MM.1S (cell line): ENCODE measurements around the gene ROR2.

Source experiments
- EZH2phosphoT487 ChIP-seq: fragments of 300-600 bp; sonication (generic); IDR thresholded peaks from 2 replicates; pipeline ENCODE4 v1.6.1; 2018; ENCODE audit warnings: antibody characterized with exemption, low read length
- TF ChIP-seq, protein P1 (sequence below): fragments of 300-600 bp; sonication (generic); IDR thresholded peaks from 2 replicates; pipeline ENCODE4 v1.5.1; 2016; ENCODE audit warnings: antibody characterized with exemption, low read length, mixed read lengths

DNA sequence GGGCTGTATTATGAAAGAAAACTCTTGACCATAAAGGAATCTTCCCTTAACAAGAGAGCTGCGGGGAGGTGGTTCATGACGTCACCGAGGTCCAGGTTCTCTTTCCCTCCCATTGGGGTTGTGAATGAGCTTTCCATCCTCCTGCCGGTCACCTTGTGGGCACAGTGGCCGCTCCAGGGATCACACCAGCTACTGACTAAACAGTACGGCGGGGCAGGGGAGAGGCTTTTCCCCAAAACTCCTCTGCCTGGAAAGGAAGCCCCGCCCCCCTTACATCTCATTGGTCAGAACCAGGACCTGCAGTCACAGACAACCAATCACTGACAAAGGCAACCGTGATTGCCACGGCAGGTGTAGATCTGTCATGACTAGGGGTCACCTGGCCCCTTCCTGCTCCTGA lies 35.6 kb downstream of the ROR2 start:
- TF ChIP-seq, protein P1, sequence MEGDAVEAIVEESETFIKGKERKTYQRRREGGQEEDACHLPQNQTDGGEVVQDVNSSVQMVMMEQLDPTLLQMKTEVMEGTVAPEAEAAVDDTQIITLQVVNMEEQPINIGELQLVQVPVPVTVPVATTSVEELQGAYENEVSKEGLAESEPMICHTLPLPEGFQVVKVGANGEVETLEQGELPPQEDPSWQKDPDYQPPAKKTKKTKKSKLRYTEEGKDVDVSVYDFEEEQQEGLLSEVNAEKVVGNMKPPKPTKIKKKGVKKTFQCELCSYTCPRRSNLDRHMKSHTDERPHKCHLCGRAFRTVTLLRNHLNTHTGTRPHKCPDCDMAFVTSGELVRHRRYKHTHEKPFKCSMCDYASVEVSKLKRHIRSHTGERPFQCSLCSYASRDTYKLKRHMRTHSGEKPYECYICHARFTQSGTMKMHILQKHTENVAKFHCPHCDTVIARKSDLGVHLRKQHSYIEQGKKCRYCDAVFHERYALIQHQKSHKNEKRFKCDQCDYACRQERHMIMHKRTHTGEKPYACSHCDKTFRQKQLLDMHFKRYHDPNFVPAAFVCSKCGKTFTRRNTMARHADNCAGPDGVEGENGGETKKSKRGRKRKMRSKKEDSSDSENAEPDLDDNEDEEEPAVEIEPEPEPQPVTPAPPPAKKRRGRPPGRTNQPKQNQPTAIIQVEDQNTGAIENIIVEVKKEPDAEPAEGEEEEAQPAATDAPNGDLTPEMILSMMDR: no peak
- no peak for TF ChIP-seq EZH2phosphoT487
